ENCODE results near the gene FXR2. TPM values are rescaled to one million over a fixed set of nuclear protein-coding genes. Genes with fewer than 3 reads are reported as not detected.

Gene FXR2
- total RNA-seq, 1 donor from 2014 or later, result 51.9 TPM

DNA sequence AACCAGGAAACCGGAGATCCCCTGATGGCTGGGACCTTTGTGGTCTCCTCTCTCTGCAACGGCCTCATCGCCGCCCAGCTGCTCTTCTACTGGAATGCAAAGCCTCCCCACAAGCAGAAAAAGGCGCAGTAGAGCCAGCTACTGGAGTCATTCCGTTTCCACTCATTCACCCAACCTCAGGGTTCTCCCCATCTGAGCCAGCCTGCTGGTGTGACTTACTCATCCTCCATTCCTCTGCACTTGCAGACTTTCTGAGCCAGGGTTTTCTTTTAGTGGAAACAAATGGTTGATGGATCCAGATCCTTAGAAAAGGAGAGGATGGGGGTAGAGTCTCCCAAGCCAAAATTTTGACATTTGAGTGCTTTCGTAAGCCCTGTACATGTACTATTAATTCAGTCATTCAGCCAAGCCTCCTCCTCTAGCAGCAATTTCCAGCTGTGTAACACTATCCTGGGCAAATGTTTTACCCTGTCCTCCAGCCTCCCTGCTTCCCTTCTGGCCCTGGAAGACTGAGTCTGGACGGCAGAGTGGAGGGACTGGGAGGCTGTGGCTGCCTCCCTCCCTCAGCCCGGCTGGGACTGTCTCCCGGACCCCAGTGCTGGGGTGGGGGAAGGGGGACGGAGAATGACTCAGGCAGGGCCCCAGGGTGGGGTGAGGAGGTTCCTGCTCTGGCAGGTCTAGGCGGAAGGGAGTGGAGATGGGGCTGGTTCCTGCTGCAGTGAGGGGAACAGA is 27.1 kb downstream of the FXR2 start:
- no peak for DNase-seq

DNA sequence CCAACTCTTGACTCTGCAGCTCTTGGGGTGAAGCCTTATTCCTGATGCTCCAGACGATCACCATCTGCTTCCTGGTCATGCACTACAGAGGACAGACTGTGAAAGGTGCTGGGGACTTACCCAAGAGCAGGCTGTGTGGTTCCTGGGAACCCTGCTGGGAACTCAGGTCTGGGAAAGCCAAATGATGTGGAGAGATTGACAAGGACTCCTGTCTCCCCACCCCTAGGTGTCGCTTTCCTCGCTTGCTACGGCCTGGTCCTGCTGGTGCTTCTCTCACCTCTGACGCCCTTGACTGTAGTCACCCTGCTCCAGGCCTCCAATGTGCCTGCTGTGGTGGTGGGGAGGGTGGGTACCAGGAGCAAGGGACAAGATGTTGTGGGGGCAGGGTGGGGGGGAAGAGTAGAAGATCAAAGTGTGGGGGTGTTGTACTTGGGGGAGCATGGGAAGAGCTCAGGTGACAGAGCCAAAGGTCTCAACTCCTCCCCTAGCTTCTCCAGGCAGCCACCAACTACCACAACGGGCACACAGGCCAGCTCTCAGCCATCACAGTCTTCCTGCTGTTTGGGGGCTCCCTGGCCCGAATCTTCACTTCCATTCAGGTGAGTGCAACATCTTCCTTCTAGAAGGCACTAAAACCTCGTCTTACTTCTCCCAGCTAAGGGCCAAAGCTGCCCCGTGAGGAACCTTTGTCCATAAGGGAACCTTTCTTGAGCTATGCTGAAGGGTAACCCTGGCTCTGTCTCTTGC is 27.9 kb downstream of the FXR2 start:
- no peak for DNase-seq

DNA sequence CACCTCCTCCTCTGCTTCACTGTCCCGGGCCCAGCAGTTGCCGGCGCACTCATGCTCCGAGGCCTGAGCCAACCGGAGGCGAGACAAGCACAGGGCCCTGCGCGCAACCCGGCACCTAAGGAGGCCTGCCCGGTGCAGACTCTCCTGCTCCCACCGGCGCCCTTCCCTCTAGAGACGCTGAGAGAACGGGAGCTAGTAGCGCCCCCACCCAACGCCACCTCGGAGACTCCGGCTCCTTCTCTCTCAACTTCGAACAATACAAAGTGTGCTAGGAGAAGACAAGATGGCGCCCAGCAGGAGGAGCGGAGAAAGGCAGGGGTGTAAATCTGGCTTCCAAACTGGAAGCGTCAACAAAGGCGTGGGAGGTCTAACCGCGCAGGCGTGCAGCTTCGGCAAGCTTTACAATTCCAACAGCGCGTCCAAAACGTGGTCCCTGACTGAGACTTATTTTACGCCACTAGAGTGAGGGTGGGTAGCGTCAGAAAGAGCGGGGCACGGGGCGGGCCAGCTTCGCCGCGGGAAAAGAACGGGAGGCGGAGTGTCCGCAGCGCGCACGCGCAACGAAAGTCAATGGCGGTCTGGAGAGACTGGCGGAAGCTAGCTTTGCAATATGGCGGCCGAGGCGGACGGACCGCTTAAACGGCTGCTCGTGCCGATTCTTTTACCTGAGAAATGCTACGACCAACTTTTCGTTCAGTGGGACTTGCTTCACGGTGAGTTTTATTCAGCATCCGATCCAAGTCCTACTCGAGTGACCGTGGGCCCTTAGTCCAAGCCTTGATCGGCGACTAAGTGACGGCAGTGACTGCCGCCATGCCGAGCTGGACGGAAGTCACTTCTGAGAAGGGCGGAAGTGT is 31.2 kb downstream of the FXR2 start, which contains the start of gene MPDU1:
Gene MPDU1, plus strand, starts transcription at position 600 of the 857 bp plus-strand sequence. Its CDS starts 11 bp downstream, at position 611.
- DNase-seq, result peak; percentile 93

DNA sequence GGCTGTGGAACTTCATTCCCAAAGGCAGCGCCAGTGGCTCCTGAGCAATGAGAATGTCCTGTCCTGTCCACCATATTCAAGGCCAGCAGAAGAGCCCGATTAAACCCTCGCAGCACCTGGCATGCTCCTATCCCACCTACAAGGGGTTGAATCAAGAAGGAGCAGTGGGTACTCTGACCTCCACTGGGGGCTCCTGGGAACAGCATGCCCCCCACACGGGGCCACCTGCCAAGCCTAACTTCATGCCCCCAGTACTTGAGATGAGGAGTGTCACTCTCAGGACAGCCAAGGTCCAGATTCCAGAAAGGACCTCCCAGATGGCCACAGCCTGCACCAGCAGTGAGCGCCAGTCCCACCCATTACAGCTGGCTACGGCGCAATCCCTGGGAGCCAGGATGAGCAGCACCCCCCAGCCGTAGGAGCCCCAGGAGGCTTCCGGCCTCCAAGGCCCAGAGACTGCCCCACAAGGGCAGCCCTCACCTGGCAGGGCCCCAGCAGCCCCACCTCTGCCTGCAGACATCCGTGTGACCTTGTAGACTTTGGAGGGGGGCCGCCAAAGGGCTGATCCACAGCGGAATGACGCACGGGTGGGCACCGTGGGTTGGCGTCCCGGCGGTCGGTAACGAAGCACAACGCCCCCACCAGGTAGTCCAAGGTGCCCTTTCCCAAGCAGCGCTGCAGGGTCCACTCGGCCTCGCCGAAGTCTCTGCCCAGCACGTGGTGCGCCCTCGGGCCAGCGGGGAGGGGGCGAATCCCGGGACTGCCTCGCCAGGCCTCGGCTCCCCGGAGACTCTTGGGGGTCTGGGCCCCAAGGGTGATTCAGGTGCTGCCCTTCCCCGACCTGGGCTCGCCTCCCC is 32.1 kb downstream of the FXR2 start:
- no peak for DNase-seq

DNA sequence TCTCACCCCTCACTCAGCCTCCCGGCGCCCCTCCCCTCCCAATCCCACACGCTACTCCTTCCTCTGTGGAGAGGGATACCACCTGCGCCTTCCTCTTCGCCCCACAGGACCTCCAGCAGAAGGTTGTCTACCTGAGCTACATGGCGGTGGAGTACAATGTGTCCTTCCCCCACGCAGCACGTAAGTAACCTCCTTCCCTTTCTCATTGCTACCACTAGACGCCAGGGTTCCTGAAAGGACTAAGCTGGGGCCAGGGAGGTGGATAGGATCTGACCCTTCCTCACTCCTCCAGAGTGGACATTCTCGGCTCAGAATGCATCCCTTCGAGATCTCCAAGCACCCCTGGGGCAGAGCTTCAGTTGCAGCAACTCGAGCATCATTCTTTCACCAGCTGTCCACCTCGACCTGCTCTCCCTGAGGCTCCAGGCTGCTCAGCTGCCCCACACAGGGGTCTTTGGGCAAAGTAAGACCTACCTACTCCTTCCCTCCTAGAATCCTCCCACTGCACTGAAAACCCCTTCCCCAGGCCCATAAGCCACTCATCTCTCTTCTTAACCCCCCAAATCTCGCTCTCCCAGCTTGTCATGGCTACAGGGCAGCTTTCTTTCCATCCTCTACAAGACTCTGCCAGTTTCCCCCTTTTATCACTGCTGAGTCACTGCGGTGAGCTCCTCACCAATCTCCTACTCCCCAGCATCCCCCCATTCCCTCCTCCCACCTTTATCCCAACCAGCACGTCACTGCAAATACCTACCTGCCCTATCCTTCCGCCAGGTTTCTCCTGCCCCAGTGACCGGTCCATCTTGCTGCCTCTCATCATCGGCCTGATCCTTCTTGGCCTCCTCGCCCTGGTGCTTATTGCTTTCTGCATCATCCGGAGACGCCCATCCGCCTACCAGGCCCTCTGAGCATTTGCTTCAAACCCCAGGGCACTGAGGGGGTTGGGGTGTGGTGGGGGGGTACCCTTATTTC is 33.8 kb downstream of the FXR2 start:
- no peak for DNase-seq

DNA sequence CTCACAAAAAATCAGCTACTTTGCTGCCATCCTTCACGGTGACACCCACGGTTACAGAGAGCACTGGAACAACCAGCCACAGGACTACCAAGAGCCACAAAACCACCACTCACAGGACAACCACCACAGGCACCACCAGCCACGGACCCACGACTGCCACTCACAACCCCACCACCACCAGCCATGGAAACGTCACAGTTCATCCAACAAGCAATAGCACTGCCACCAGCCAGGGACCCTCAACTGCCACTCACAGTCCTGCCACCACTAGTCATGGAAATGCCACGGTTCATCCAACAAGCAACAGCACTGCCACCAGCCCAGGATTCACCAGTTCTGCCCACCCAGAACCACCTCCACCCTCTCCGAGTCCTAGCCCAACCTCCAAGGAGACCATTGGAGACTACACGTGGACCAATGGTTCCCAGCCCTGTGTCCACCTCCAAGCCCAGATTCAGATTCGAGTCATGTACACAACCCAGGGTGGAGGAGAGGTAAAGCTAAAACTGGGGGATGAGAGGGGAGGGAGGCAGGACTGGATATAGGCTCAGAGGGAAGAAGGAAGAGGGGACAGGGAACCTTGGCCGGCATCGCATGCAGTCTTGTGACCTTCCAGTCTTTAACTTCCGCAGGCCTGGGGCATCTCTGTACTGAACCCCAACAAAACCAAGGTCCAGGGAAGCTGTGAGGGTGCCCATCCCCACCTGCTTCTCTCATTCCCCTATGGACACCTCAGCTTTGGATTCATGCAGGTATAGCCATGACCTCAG is 34.7 kb downstream of the FXR2 start:
- DNase-seq, result no peak

DNA sequence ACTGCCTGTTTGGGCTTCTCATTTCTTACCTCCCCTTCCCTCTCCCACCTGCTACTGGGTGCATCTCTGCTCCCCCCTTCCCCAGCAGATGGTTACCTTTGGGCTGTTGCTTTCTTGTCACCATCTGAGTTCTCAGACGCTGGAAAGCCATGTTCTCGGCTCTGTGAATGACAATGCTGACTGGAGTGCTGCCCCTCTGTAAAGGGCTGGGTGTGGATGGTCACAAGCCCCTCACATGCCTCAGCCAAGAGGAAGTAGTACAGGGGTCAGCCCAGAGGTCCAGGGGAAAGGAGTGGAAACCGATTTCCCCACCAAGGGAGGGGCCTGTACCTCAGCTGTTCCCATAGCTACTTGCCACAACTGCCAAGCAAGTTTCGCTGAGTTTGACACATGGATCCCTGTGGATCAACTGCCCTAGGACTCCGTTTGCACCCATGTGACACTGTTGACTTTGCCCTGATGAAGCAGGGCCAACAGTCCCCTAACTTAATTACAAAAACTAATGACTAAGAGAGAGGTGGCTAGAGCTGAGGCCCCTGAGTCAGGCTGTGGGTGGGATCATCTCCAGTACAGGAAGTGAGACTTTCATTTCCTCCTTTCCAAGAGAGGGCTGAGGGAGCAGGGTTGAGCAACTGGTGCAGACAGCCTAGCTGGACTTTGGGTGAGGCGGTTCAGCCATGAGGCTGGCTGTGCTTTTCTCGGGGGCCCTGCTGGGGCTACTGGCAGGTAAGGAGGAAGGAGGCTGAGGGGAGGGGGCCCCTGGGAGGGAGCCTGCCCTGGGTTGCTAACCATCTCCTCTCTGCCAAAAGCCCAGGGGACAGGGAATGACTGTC is 35.5 kb downstream of the FXR2 start, which contains the start of gene CD68:
Gene CD68, plus strand, starts transcription at position 638 of the 833 bp plus-strand sequence. Its CDS starts 40 bp downstream, at position 678.
- DNase-seq, result no peak

DNA sequence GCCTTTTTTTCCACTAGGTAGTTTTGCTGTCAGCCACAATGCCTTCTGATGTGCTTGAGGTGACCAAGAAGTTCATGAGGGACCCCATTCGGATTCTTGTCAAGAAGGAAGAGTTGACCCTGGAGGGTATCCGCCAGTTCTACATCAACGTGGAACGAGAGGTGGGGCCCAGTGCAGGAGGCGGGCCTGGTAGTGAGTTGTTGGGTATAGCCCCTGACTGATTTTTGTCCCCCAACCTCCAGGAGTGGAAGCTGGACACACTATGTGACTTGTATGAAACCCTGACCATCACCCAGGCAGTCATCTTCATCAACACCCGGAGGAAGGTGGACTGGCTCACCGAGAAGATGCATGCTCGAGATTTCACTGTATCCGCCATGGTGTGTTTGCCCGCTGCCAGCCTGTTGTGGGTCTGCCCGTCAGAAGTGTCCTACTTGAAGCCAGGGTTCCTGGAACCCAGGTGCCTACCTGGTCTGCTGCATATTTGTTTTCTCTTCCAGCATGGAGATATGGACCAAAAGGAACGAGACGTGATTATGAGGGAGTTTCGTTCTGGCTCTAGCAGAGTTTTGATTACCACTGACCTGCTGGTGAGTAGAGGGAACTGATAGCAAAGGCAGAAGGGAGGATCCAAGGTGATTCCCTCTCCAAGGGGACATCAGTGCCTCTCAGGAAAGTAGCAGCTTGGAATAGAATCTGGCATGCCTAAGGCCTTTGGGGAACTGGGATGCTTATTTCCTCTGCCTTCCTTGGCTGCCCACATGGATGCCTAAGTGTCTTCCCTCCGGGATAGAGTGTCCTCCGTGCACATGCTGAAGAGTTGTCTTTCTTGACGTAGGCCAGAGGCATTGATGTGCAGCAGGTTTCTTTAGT is 37.1 kb downstream of the FXR2 start:
- no peak for DNase-seq

DNA sequence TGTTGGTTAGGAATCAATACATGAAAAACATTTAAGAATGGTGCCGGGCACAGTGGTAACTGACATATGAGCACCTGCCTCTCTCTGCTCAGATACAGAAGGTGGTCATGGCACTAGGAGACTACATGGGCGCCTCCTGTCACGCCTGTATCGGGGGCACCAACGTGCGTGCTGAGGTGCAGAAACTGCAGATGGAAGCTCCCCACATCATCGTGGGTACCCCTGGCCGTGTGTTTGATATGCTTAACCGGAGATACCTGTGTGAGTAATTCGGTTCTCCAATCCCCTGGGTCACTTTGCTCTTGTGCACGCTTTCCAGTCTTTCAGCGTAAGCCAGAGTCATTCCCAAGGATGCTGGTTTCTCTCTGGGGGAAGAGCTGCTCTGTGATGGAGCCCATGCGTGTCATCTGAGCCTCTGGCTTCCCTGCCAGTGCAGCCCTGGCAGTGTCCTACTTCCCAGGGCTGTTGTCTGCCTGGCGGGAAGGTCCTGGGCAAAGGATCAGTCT is 38.2 kb downstream of the FXR2 start:
- no peak for DNase-seq

DNA sequence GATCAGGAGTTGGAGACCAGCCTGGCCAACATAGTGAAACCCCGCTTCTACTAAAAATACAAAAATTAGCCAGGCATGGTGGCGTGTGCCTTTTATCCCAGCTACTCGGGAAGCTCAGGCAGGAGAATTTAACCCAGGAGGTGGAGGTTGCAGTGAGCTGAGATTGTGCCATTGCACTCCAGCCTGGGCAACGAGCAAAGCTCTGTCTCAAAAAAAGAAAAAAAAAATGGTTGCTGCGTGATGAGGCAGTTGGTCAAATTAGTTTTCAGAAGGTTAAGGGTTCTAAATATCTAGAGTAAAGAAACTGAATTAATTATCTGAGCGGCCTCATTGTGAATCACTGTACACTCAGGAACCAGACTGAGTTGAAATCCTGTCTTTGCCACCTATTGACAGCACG is 38.7 kb downstream of the FXR2 start:
- no peak for DNase-seq

DNA sequence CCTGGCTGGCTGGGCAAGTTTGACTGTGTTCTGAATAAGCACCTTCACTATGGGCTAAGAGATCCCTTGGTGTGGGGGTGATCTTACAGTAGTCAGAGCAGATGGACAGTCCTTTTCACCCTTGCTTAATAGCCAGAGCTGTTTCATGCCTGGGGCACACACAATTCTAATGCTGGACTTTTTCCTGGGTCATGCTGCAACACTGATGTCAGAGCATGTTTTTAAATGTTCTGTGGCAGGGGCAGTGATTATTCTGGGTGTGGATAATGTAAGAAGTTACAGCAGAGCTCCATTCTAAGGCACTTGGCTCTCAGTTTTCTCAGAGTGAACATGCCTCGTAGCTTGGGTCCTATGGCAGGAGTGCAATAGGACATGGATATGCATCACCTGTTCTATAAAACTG is 39.2 kb downstream of the FXR2 start:
- no peak for DNase-seq

DNA sequence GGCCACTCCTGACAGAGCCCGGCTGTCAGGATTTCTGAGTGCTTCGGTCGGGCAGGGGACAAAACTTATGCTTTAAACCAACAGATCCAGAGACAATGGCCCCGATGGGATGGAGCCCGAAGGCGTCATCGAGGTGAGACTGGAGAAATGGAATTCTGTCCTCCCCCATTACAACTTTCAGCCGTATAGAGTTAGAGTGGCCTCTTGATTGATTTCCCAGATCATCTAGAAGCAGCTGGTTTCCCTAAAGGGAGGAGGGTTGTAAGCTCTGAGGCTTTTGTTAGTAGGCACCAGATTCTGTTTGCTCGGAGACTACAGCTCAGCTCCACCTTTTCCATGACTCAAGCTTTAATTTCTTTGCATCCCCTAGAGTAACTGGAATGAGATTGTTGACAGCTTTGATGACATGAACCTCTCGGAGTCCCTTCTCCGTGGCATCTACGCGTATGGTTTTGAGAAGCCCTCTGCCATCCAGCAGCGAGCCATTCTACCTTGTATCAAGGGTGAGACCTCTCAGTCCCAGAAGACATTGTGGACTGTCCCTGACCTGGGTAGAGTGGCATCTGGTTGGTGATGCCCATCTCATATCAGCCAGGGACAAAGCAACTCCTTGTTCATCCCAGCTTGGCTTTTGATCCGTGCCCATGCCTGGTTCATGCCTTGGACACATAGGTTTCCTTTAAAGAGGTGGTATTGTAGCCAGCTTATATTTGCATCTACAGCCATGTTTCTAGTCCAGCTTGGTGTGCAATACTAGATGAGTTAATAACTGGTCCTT is 40.3 kb downstream of the FXR2 start:
- DNase-seq, result no peak

DNA sequence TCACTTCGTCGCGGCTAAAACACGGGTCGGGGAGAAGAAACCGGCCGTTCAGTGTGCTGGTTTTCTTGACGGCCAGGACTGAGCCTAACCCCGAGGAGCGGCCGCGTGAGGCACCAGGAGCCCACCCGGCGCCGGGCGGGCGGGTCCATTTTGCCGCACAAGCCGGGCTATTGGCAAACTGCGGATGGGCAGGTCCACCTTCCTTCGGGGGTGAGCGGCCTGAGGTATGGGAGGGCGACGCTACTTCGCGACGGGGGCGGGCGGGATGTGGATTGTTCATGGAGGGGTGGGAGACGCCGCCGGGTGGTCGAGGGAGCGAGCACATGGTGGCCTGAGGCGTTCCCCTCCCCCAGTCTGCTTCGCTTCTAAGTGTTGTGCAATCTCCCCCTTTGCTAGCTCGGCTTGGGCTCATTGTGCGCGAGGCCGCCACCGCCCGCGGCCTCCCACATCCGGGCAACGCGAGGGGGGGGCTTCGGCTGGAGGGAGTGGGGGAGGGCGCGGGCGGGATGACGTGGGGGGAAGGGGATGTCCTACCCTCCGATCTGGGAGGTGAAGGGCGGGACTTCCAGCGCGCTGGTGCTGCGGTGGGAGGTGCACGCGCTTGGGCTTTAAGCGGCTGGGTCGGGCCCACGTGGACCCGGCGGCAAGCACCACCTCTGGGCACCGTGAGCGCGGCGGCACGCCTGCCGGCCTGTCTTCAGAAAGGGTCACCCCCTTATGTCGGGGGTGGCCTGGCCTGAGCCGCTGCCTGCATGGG is 41.2 kb downstream of the FXR2 start:
- DNase-seq, result peak; percentile 86

DNA sequence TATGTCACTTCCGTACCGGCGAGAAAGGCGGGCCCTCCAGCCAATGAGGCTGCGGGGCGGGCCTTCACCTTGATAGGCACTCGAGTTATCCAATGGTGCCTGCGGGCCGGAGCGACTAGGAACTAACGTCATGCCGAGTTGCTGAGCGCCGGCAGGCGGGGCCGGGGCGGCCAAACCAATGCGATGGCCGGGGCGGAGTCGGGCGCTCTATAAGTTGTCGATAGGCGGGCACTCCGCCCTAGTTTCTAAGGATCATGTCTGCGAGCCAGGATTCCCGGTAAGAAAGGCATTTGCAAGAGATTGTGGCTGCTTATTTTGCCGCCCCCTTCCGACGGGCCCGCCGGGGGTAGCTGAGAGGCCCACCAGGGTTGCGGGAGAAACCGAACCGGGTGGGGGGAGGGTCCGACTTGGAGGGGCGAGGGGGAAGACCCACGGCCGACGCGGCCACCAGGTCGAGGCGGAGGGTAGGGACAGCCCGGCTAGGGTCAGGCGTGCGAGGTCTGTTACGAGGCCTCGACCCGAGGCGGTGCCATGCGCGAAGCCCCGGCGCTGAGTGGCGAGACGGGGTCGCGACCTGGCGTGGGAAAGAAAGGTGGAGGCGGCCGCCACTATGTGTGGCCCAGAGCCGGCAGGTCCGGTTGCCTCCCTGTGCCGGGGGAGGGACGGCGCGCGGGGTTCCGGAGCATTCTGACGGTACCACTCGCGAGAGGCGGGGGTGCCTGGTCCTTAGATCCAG is 41.9 kb downstream of the FXR2 start:
- DNase-seq, result peak; percentile 99

DNA sequence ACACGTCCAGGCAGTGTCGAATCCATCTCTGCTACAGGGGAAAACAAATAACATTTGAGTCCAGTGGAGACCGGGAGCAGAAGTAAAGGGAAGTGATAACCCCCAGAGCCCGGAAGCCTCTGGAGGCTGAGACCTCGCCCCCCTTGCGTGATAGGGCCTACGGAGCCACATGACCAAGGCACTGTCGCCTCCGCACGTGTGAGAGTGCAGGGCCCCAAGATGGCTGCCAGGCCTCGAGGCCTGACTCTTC is 42.4 kb downstream of the FXR2 start:
- no peak for DNase-seq

All from occipital lobe (tissue), 2 donors.